ENCODE measurements around the gene ALK.

ALK gene

GRCh38 chr2:29530281-29530680, 391.1 kb downstream of the ALK start:
- no peak for DNase-seq (ENCODE audit: low read depth, low spot score)

- no peak for DNase-seq (ENCODE audit: low read depth, low spot score)
Measured at GRCh38 chr2:29528891-29529520, 392.4 kb downstream of the ALK start.

DNA sequence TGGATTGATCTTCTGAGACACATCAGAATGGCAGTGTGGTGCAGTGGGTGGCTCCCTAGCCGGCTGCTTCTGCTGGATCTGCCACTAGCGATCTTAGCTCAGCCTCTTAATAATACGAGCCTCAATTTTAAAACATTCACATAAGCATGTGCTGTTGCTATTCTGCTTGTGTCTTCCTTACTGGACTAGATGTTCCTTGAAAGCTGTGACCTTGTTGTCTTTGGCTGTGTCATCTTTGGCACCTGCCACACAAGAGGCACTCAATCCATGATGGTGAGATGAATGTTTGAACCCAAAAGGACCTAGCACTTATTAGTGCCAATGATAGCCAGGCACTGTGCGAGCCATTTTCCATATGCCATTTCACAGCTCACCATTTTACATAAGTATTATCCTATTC, 393.0 kb downstream of the ALK start:
- DNase-seq (ENCODE audit: low read depth, low spot score), result no peak

DNA sequence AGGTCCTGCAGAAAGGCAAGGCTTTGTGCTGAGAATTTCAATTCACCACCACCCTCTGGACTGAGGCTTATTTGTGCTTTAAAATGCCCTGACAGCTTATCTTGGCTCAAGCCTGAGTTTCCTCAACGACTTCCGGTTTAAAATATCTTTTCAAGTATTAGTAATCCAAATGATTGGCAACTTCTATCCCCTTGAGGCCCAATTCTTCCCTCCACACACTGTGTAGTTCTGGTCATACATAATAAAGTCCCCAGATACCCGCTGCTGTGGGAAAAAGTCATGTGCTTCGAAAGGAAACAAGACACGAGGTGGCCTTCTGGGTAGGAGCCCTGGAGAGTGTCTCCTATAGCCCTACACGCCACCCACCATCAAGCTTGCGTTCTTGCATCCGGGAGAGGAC, 393.4 kb downstream of the ALK start:
- DNase-seq (ENCODE audit: low read depth, low spot score), result no peak

DNA sequence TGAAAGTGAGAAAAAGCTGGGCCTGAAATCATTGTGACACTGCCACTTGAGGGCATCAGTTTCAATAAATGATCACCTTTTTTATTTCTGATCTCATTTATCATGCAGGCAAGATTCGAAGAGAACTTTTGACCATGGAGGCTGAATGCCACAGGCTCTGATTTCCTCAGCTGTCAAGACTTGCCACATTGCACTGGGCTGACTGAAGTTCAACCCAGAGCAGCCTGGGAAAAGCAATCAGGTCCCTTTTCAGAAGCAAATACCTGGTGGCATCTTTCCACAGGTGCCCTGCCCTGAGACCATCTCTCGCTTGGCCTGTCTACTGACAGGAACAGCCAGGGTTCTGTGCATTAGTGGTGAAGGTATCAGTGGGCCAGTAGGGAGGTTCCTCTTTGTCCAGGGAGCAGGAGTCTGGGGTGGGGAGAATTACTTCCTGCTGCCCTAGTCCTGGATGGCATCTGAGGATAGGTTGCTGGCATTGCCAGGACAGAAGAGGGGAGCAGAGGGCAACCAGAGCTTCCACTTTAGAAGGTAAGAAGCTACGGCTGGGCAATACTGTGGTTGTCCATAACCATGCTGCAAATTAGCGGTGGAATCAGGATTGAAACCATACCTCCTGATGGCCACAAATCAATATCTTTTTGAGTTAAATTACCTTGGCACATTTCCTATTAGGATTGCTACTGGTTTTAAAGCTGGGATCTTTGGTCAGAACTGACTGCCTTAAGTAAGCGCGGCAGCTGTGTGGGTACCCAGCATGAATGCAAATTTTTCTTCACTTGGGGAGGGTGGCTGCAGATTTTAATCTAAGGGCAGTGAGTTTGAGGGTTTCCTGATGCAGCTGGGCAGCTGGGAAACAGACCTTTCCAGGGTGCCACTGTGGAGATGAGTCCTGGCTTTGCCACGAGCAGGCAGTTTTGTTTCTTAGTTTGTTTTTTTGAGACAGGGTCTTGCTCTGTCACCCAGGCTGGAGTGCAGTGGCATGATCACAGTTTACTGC, 394.5 kb downstream of the ALK start:
- no peak for DNase-seq (ENCODE audit: low read depth, low spot score)

- no peak for DNase-seq (ENCODE audit: low read depth, low spot score)
Measured at GRCh38 chr2:29525921-29526320, 395.5 kb downstream of the ALK start.

DNA sequence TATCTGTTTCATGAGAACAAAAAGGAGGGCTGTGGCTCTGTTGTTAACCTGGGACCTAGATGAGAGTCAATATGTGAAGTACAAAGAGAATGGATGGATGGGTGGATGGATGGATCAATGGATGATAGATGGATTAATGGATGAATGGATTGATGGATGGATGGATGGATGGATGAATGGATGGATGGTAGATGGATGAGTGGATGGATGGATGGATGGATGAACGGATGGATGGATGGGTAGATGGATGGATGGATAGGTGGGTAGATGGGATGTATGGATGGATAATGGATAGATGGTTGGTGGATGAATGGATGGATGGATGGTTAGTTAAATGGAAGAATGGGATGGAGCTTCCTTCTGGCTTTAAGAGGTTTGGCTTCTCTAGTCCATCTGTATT, 396.7 kb downstream of the ALK start:
- no peak for DNase-seq (ENCODE audit: low read depth, low spot score)

DNA sequence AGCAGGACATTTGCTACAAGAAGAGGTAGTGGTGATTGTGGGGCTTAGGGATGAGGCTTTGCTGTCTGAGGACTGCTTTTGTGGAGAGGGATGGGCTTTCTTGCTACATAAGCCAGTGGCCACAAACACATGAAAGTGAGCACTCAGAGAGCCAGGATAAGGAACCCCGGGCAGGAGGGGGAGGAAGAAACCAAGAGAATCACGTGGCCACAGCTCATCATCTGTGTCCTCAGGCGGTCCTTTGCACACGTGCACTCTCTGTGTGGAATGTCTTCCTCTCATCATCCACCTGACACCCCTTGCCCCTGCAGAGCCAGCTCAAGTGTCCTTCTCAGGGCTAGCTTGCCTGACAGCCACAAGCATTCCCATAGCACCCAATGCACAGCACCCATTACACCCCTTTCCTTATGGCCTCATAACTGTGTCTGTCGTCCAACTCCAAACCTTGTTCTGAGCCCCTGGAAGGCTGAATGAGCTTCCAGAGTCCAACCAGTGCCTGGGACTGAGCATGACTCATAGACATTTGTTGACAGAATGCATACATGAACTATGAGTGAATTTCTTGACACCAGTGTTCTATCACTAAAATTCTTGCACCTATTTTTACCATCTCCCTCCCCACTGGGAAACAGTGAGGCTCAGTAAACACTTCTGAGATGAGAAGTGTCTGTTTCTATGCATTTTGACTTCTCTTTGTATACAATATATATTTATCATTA, 398.3 kb downstream of the ALK start:
- no peak for DNase-seq (ENCODE audit: low read depth, low spot score)

DNA sequence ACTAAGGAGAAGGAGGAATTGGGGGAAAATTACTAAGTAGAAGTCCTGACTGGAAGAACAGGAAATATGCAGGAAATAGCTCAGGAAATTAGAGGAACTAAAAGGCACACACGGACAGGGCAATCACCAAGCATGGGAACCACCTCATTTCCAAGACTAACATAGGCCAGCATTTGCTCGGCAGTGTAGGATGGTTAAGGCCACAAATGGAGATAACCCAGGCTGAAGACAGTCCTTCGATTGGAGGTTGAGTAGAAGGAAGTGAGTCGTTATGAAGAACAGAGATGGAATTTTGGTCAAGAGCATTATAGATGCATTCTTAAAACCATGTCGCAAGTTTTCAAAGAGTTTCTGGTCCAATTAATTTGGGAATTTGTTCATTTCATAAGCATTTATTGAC, 401.4 kb downstream of the ALK start:
- no peak for DNase-seq (ENCODE audit: low read depth, low spot score)

DNA sequence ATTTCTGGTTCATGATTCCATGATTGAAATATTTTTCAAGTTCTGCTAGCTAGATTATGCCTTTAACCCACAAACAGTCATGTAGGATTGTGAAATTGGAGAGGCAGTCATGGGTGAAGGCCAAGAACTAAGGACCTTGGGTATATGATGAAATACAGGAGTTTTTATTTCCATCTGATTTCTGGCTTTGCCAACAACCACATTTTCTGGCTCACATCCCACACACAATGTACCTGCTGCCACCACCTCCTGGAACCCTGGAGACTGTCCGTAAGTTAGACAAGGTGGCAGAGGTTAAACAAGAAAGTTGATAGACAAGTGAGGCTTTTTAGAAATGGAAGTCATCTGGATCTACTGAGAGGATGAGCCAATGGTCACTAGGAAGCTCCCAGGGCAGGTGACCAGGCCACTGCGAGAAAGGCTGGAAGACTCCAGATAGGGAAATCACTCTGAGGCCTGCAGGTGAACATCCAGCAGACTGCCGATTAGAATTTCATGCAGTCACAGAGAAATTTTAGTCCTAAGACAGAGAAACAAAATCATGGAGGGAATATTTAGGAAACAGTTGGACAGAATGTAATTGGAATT, 402.0 kb downstream of the ALK start:
- no peak for DNase-seq (ENCODE audit: low read depth, low spot score)

DNA sequence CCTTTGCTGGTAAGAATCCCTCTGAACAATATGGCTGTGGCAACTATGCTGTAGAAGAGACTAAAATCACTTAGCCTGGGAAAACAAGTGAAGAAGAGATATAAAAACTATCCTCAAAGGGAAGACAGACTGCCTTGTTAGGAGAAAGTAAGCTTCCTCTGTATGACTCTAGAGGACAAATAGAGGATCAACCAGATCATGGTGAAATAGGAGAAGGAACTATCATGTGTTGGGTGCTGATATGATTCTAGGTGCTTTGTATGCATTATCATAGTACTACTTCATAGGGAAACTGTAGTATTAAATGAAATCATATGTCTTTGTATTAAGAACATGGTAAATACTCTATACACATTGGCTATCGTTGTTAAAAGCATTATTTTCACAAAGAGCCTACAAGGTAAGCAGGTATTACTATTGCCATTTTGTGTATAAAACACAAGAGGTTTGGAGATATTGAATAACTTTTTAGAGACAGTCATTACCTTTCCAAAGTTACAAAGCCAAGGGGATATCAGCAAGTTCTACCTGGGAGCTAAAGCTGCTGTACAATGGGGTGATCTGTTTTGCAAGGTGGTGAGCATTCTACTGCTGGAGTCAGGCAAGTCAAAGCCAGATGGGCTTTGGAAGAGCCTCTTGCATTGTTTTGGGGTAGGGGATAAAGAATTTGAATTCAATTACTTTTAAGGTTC, 402.6 kb downstream of the ALK start:
- no peak for DNase-seq (ENCODE audit: low read depth, low spot score)

DNA sequence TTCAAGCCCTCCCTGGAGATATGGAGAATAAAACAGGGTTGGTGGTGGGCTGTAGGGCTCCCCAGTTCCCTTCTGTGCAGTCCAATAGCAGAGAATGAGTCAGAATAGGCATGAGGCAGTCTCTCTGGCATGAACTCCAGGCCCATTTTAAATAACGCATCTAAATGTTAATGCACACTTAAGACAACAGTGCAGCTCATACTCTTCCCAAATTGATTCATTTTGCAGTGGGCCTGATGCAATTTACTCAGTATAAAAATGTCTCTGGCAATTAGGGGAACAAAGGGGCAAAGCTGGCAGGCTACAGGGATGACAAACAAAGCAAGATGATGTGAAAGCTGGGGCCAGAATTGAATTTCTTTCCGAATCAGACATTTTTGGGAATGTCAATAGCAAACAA, 403.4 kb downstream of the ALK start:
- no peak for DNase-seq (ENCODE audit: low read depth, low spot score)

GRCh38 chr2:29517413-29517812, 404.0 kb downstream of the ALK start:
- DNase-seq (ENCODE audit: low read depth, low spot score), result no peak

GRCh38 chr2:29516767-29517166, 404.6 kb downstream of the ALK start:
- no peak for DNase-seq (ENCODE audit: low read depth, low spot score)

DNA sequence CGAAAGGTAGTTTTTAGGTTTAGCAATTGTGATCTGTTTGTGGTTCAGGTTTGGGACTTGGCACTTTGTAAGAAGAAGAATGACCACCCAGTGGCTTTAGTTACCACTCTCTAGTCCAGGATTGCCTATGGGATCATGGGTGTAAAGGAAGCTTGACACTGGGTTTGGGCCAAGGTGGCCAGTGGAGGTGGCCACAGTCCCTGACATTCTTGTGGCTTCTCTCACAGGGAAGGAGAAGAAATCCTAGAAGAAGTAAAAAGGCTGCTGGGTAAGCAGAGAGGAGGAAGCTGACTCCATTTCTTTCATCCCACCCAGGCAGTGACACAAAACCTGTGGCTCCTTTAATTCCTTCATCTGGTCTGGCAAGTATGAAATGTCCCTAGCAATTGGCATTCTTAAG, 411.5 kb downstream of the ALK start:
- DNase-seq (ENCODE audit: low read depth, low spot score), result no peak

DNA sequence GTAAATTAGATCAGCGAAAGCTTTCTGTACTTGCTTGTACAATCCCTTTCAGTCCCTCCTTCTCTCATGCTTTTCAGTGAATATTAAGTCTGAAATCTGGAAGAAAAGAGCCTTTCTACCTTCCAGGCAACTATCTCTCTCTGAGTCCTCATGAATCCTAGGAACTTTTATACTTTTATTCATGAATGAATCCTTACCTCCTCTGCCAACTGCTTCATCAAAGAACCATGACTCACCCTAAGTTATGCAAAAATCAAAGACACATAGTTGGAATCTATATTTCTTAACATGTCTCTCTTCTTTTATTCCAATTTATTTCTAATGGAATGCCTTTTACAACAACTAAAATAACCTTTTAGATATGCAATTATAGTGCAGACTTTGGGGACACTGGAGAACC, 412.0 kb downstream of the ALK start:
- no peak for DNase-seq (ENCODE audit: low read depth, low spot score)

DNA sequence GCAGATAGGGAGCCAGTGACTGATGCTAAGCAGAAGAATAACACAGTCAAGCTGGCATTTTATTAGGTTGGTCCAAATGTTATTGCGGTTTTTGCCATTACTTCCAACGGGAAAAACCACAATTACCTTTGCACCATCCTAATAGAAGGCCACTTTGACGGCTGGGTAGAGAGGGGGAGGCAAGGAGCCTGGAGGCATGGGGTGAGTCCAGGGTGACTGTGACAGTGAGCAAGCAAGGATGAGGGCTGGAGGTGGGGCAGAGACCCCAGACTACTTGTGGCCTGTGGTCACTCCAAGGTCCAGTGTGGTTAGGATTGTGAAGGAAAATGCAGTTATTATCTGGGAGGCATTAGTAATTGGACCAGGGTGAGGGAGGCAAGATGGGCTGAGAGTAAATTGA, 416.6 kb downstream of the ALK start:
- no peak for DNase-seq (ENCODE audit: low read depth, low spot score)

- DNase-seq (ENCODE audit: low read depth, low spot score), result no peak
Measured at GRCh38 chr2:29502460-29502911, 418.9 kb downstream of the ALK start.

DNA sequence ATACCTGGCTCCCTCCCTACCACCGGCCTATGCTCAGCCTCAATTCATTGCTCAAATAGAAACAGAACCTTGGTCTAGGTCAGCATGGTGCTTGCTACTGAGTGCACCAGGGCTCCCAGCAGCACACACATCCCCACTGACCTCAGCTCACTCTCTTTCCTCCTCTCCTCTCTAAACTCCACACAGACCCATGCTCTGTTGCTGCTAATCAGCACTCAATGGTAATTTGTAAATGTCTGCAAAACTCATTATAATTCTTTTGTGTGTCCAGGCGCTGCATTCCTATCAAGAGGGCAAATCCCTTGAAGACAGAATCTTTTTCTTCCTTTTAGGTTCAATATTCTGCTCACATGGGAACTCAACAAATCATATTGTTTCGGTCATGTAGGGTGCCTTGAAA, 424.0 kb downstream of the ALK start:
- no peak for DNase-seq (ENCODE audit: low read depth, low spot score)

DNA sequence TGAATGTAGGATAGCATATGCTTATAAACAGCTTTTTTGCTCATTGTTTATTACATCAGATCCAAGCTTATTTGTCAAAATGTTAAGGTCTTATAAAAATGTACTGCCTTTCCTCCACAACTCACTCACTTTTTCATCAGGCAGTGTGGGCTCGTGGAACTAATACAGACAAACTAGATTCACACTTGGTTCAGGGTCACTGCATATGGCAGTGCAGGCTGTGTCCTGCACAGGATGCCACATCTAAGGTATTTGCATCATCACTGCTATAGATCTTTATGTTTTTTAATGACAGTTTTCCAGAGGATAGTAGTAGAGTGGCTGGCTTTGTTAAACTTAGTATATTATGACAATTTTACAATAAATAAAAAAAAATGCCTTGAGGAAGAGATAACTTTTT, 425.2 kb downstream of the ALK start:
- no peak for DNase-seq (ENCODE audit: low read depth, low spot score)

DNA sequence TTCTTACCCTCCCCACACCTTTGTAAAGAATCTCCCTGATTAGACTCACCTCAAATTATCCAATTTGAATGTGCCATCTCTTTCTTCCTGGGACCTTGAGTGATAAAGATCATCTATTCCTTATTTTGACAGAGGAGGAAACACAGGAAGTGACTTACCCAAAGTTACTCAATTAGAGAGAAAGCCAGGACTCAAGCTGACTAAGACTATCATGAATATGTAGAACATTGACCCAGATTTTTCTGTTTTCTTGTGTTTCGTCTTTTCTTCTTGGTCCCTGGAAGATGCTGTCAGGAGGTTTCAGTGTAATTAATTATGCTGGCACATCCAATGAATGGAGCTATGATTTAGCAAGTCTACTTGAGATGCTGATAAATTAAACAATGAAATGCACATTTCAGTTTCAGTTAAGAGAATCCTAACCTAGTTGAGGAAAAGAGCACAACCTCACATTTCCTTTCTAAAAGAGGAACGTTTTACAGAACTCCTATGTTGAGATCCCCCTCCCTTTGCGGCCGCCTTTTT, 425.8 kb downstream of the ALK start:
- no peak for DNase-seq (ENCODE audit: low read depth, low spot score)

Measured in activated naive CD8-positive, alpha-beta T cell treated with anti-CD3 and anti-CD28 coated beads, Interleukin-2, amount 50 U/mL, for 16 hours (primary cell).